ENCODE data around the gene PTRHD1.

- TF ChIP-seq EZH2 (IDR thresholded peaks at IDR 0.05; ENCODE audit: borderline replicate concordance, low read depth, low read length, poor library complexity, severe bottlenecking) (no peak), CTCF (conservative IDR thresholded peaks at IDR 0.05; ENCODE audit: low read depth, low read length) (no peak)
These were observed 20.5 kb upstream of the PTRHD1 start for GRCh38 chr2:24813691-24814137.
